Left ventricle myocardium inferior (tissue), 1 donor: ENCODE data around the gene DAB2IP. TPM values are rescaled to one million over a fixed set of nuclear protein-coding genes. Genes with fewer than 3 reads are reported as not detected.

Experiments
- DNase-seq: peaks from one replicate; pipeline ENCODE4 v3.0.0-alpha.2; 2020
- H3K27ac ChIP-seq: fragments of 200-600 bp; replicated peaks from 2 replicates; pipeline ENCODE4 v1.8.0; 2021
- H3K27me3 ChIP-seq: fragments of 200-600 bp; 2 replicates; pipeline ENCODE4 v1.8.0; 2021; ENCODE audit warnings: low read depth
- H3K36me3 ChIP-seq: fragments of 200-600 bp; 2 replicates; pipeline ENCODE4 v1.8.0; 2021
- H3K4me1 ChIP-seq: fragments of 200-600 bp; 2 replicates; pipeline ENCODE4 v1.8.0; 2021
- H3K4me3 ChIP-seq: fragments of 200-600 bp; 2 replicates; pipeline ENCODE4 v1.8.0; 2021; ENCODE audit warnings: mild to moderate bottlenecking, moderate library complexity
- H3K9me3 ChIP-seq: fragments of 200-600 bp; replicated peaks from 2 replicates; pipeline ENCODE4 v1.8.0; 2021
- intact Hi-C: fragments of 100-400 bp; cut with micrococcal nuclease; formaldehyde crosslinking; loops from one replicate; pipeline ENCODE4 v1.11.0; 2022
- total RNA-seq: library from RNA; stranded (reverse); fragmentation: NEBNext Ultra II Directional; extraction: Animal tissue kit (Norgen Biotek cat#: 25700); gene quantifications from one replicate; pipeline ENCODE4 v1.2.1, GENCODE V29; 2021
- TF ChIP-seq, protein P1 (sequence below): fragments of 200-600 bp; IDR thresholded peaks from 2 replicates; pipeline ENCODE4 v1.8.0; 2021; ENCODE audit warnings: antibody characterized with exemption, mild to moderate bottlenecking, borderline replicate concordance
- donor health status: DM: no; HTN: yes; CAD: no; lungs with severe emphysema.

DAB2IP gene
- total RNA-seq, 1 donor from 2014 or later = 50.7 TPM

DNA sequence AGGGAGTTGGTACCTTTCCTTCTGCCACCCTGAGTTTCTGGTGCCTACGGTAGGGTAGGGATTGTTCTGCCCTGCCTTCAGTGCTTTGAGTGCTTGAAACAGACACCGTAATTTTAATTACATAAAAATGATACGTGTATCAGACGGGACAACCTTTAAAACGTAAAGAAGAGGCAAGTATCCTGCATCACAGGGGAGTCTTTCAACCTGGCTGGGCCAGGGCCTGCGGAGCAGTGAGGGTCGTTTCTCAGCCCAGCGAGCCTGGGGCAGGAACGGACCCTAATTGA, 483 bp upstream of the DAB2IP start:
- intact Hi-C loops = no loop called here
- H3K4me1 ChIP-seq = peaks cover 91% of the 10 kb centered on the region
- peak overlapping the region; percentile 88 for H3K27ac ChIP-seq
- TF ChIP-seq, protein P1, sequence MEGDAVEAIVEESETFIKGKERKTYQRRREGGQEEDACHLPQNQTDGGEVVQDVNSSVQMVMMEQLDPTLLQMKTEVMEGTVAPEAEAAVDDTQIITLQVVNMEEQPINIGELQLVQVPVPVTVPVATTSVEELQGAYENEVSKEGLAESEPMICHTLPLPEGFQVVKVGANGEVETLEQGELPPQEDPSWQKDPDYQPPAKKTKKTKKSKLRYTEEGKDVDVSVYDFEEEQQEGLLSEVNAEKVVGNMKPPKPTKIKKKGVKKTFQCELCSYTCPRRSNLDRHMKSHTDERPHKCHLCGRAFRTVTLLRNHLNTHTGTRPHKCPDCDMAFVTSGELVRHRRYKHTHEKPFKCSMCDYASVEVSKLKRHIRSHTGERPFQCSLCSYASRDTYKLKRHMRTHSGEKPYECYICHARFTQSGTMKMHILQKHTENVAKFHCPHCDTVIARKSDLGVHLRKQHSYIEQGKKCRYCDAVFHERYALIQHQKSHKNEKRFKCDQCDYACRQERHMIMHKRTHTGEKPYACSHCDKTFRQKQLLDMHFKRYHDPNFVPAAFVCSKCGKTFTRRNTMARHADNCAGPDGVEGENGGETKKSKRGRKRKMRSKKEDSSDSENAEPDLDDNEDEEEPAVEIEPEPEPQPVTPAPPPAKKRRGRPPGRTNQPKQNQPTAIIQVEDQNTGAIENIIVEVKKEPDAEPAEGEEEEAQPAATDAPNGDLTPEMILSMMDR = no peak
- no peaks in the 10 kb centered on the region for H3K9me3 ChIP-seq
- peak overlapping the region; percentile 80 for H3K4me3 ChIP-seq
- DNase-seq = no peak
- H3K27me3 ChIP-seq = no peaks in the 10 kb centered on the region
- no peaks in the 10 kb centered on the region for H3K36me3 ChIP-seq

DNA sequence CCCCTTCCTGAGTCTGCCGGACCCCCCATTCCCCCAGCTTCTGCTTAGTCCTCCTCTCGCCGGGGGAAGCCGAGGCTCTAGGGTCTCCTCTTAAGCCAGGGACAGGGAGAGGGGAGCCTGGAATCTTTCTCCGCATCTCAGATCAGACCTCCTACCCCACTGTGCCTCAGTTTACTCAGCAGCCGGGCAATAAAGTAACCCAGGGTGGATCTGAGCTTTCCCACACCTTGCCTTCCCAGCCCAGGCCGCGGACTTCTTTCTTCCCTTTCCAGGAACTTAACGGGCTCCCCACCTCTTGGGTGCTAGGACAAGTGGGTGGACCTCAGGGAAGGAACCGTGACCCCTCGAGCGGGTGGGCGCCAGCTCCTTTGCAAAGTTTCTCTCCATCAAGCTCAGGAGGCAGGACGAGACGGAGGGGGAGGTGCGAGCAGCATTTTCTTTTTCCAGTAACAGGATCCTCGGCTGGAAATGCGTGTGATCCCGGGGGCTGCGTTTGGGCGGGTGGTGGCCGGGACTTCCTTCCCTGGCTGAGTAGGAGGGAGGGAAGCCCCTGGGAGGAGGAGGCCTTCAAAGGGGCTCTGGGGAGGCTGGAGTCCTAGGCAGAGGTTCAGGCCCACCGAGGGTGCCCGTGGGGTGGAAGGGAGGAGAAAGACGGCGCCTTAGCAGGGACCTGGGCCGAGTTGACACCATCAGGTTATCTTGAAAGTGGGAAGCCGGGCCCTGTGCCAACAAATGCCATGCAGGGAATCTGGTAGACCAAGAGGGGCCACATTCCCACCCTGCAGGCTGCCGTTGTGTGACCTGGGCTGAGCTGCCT, 795 bp downstream of the DAB2IP start:
- TF ChIP-seq, protein P1 = no peak
- DNase-seq = peak; percentile 54
- Histone ChIP-seq H3K4me1 (peaks cover 93% of the 10 kb centered on the region), H3K9me3 (no peaks in the 10 kb centered on the region), H3K27me3 (no peaks in the 10 kb centered on the region), H3K36me3 (no peaks in the 10 kb centered on the region), H3K4me3 (peak overlapping the region; percentile 80), H3K27ac (peak overlapping the region; percentile 88)
- intact Hi-C loops = no loop called here

DNA sequence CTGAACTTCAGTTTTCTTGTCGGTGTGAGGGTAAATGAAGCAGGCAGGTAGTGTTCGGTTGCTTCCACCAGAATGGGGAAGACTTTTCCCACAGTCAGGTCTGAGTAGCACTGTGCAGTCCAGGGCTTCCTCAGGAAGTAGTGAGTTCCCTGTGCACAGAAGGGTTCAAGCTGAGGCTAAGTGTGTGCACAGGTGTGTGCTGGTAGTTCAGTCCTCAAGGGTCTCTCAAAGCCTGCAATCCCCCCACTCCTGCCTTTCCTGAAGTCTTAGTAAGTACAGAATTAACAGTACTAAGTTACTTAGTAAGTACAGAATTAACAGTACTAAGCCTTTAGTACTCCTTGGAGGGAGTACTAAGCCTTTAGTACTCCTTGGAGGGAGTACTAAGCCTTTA, 1.4 kb downstream of the DAB2IP start:
- Histone ChIP-seq H3K4me3 (peak overlapping the region; percentile 80), H3K4me1 (peaks cover 93% of the 10 kb centered on the region), H3K9me3 (no peaks in the 10 kb centered on the region), H3K27me3 (no peaks in the 10 kb centered on the region), H3K36me3 (no peaks in the 10 kb centered on the region), H3K27ac (peak overlapping the region; percentile 88)
- no peak for DNase-seq
- intact Hi-C loops = no loop called here
- TF ChIP-seq, protein P1 = no peak

DNA sequence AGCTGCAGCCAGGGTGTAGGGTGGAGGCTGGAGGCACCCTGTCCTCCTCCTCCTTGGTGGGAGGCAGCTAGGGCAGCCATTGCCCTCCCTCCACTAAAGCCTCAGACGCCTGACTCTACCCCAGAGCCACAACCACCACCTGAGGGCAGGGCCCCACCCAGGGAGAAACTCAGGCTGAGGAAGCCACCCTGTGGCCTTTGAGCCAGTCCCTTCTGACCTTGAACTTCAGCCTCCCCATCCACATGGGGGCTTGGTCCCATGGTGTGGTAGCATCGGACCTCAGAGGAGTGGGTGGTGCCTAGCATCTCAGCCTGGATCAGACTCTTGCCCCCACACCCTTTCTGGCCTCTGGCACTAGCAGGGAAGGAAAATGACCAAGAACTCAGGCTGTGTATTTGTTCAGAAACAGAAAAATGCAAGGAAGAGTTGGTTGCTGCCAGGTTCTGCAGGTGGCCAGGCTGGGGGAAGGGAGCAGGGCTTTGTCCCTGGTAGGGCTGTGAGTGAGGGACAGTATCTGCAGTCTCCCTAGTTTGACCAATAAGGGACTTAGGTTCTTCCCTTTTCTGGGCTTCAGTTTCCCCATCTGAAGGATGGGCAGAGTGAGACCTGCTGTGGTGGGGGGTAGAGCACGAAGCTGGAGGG, 3.2 kb downstream of the DAB2IP start:
- TF ChIP-seq, protein P1 = no peak
- no peaks in the 10 kb centered on the region for H3K9me3 ChIP-seq
- no peaks in the 10 kb centered on the region for H3K36me3 ChIP-seq
- DNase-seq = no peak
- peak overlapping the region; percentile 80 for H3K4me3 ChIP-seq
- no peaks in the 10 kb centered on the region for H3K27me3 ChIP-seq
- intact Hi-C loops = no loop called here
- H3K27ac ChIP-seq = peak overlapping the region; percentile 88
- H3K4me1 ChIP-seq = peaks cover 98% of the 10 kb centered on the region

DNA sequence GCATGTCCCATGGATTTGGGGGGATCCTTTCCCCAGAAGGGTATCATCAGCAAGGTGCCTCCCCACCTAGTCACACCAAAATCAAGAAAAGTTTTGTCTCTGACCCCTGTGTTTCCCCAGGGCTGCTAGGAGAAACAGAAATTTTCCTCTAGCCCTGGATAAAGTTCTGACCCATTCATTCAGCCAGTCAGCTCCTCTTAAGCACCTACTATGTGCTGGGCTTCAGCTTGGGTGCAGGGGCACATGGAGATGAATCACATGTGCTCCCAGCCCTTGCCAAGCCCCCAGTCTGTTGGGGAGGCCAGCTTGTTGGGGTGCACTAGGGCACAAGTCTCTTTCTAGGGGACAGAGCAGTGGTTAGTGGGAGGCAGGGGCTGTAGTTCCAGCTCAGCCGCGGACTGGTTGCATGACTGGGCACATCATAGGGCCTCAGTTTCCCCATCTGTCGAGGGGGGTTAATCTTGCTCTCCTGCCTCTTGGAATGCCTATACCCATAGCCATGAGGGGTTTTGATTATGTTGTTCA, 3.9 kb downstream of the DAB2IP start:
- peak overlapping the region; percentile 88 for H3K27ac ChIP-seq
- H3K9me3 ChIP-seq = no peaks in the 10 kb centered on the region
- intact Hi-C loops = no loop called here
- TF ChIP-seq, protein P1 = no peak
- H3K36me3 ChIP-seq = no peaks in the 10 kb centered on the region
- no peak overlapping the region for H3K4me3 ChIP-seq
- H3K27me3 ChIP-seq = no peaks in the 10 kb centered on the region
- no peak for DNase-seq
- H3K4me1 ChIP-seq = peaks cover 98% of the 10 kb centered on the region
